Thoracic aorta (tissue), 2 donors: Measurements from ENCODE around the gene CYP4F2. TPM values are rescaled to one million over a fixed set of nuclear protein-coding genes. Genes with fewer than 3 reads are reported as not detected.
"Not testable (repeated sequence)": the region's sequence is repeated elsewhere in the genome, so short reads cannot be mapped to it uniquely, and the experiment has no call there.

Source experiments
- ATAC-seq: fragments of 150-250 bp; one replicate; pipeline ENCODE4 v1.8.0; 2017; ENCODE audit warnings: low read depth; ENCODE audit not compliant: insufficient number of reproducible peaks, low FRiP score
- DNase-seq: peaks from one replicate; pipeline ENCODE4 v3.0.0-alpha.2; 2020; ENCODE audit warnings: low spot score
- H3K27ac ChIP-seq, 2 donors: fragments of 200-600 bp; sonication (generic); 1 replicate in 1 of 2; 2 replicates in 1 of 2; pipeline ENCODE4 v1.5.1; 2016; ENCODE audit warnings: mild to moderate bottlenecking in 2 of 2, moderate library complexity in 2 of 2
- H3K27me3 ChIP-seq: fragments of 200-600 bp; sonication (generic); replicated peaks from 2 replicates; pipeline ENCODE4 v1.6.0; 2016; ENCODE audit warnings: mild to moderate bottlenecking; ENCODE audit not compliant: insufficient read depth
- H3K36me3 ChIP-seq: fragments of 200-600 bp; sonication (generic); one replicate; pipeline ENCODE4 v1.5.1; 2016
- H3K4me1 ChIP-seq, 2 donors: fragments of 200-600 bp; sonication (generic); 1 replicate in 1 of 2; 2 replicates in 1 of 2; pipeline versions ENCODE4 v1.5.1 to v1.6.0; 2016; ENCODE audit warnings: low read depth in 2 of 2, mild to moderate bottlenecking in 1 of 2; ENCODE audit not compliant: control insufficient read depth in 1 of 2
- H3K4me3 ChIP-seq: fragments of 200-600 bp; sonication (generic); 2 replicates; pipeline ENCODE4 v1.5.1; 2016; ENCODE audit warnings: mild to moderate bottlenecking
- H3K9me3 ChIP-seq: fragments of 200-600 bp; sonication (generic); 2 replicates; pipeline ENCODE4 v1.5.1; 2016
- CTCF ChIP-seq: fragments of 200-600 bp; sonication (generic); IDR thresholded peaks from one replicate; pipeline ENCODE4 v1.5.1; 2019; ENCODE audit warnings: antibody characterized with exemption
- total RNA-seq, 2 donors: library from RNA; depleted of rRNA; stranded (reverse); fragments of >200 nt; gene quantifications; one replicate each; pipeline versions ENCODE4 v1.1.0 to v1.2.3, GENCODE V29; 2016

CYP4F2 gene
- total RNA-seq, 2 donors from 2014 or later: not detected

GRCh38 chr19:15913830-15914229 is 16.0 kb upstream of the CYP4F2 start:
- DNase-seq: no peak
- peaks cover 2% of the 10 kb centered on the region for H3K36me3 ChIP-seq
- no peaks in the 10 kb centered on the region for H3K27me3 ChIP-seq
- ATAC-seq: no peak
- peaks cover 7% of the 10 kb centered on the region for H3K9me3 ChIP-seq
- TF ChIP-seq CTCF: no peak
- no peaks in the 10 kb centered on the region for H3K4me1 ChIP-seq
- H3K4me3 ChIP-seq: no peak overlapping the region
- H3K27ac ChIP-seq: no peak overlapping the region

GRCh38 chr19:15913384-15913783 is 15.5 kb upstream of the CYP4F2 start:
- H3K27ac ChIP-seq: no peak overlapping the region
- peaks cover 7% of the 10 kb centered on the region for H3K9me3 ChIP-seq
- H3K4me1 ChIP-seq: no peaks in the 10 kb centered on the region
- peaks cover 2% of the 10 kb centered on the region for H3K36me3 ChIP-seq
- H3K27me3 ChIP-seq: no peaks in the 10 kb centered on the region
- H3K4me3 ChIP-seq: no peak overlapping the region
- no peak for TF ChIP-seq CTCF
- DNase-seq (no peak), ATAC-seq (no peak)

GRCh38 chr19:15911599-15912235 is 13.8 kb upstream of the CYP4F2 start:
- Histone ChIP-seq H3K4me3 (no peak overlapping the region), H3K27ac (no peak overlapping the region), H3K27me3 (peaks cover under 1% of the 10 kb centered on the region), H3K9me3 (peaks cover 7% of the 10 kb centered on the region), H3K36me3 (no peaks in the 10 kb centered on the region), H3K4me1 (no peaks in the 10 kb centered on the region)
- ATAC-seq (no peak), DNase-seq (no peak)
- no peak for TF ChIP-seq CTCF

- Histone ChIP-seq H3K9me3 (no peaks in the 10 kb centered on the region), H3K4me3 (no peak overlapping the region), H3K36me3 (no peaks in the 10 kb centered on the region), H3K27me3 (peaks cover 4% of the 10 kb centered on the region), H3K27ac (no peak overlapping the region), H3K4me1 (no peaks in the 10 kb centered on the region)
- DNase-seq (no peak), ATAC-seq (no peak)
- no peak for TF ChIP-seq CTCF
Measured at GRCh38 chr19:15905026-15905425, 7.2 kb upstream of the CYP4F2 start.

- H3K36me3 ChIP-seq, ATAC-seq, DNase-seq, H3K4me1 ChIP-seq, H3K27me3 ChIP-seq, H3K9me3 ChIP-seq, H3K27ac ChIP-seq, H3K4me3 ChIP-seq: not testable (repeated sequence)
Measured at GRCh38 chr19:15902898-15903297, 5.0 kb upstream of the CYP4F2 start.

GRCh38 chr19:15902254-15902653 is 4.4 kb upstream of the CYP4F2 start:
- no peak for TF ChIP-seq CTCF
- DNase-seq (no peak), ATAC-seq (no peak)
- no peaks in the 10 kb centered on the region for H3K9me3 ChIP-seq
- no peak overlapping the region for H3K27ac ChIP-seq
- H3K36me3 ChIP-seq: no peaks in the 10 kb centered on the region
- H3K27me3 ChIP-seq: peaks cover 4% of the 10 kb centered on the region
- H3K4me1 ChIP-seq: no peaks in the 10 kb centered on the region
- H3K4me3 ChIP-seq: no peak overlapping the region
